Fibroblast of lung (primary cell): ENCODE results near the gene AK5. TPM values are rescaled to one million over a fixed set of nuclear protein-coding genes. Genes with fewer than 3 reads are reported as not detected.

Experiments used
- DNase-seq, 2 donors: peaks; one replicate each; pipeline versions ENCODE4 v3.0.0 to v3.0.0-alpha.2; 2010; ENCODE audit warnings: low read depth in 2 of 2
- H2AFZ ChIP-seq: 2 replicates; pipeline ENCODE4 v1.5.1; 2012; ENCODE audit warnings: low read length, control low read depth, inconsistent platforms
- H3K27ac ChIP-seq: 2 replicates; pipeline ENCODE4 v1.5.1; 2011; ENCODE audit warnings: low read length, control low read depth; ENCODE audit not compliant: insufficient read depth
- H3K27me3 ChIP-seq: 2 replicates; pipeline ENCODE4 v1.5.1; 2011; ENCODE audit warnings: mild to moderate bottlenecking, low read length; ENCODE audit not compliant: control insufficient read depth, insufficient read depth
- H3K36me3 ChIP-seq: 2 replicates; pipeline ENCODE4 v1.5.1; 2011; ENCODE audit warnings: low read length; ENCODE audit not compliant: control insufficient read depth, insufficient read depth
- H3K4me1 ChIP-seq: 2 replicates; pipeline ENCODE4 v1.5.1; 2011; ENCODE audit warnings: low read length; ENCODE audit not compliant: control insufficient read depth, insufficient read depth; ENCODE audit errors: extremely low read depth
- H3K4me2 ChIP-seq: 2 replicates; pipeline ENCODE4 v1.5.1; 2011; ENCODE audit warnings: low read length, control low read depth; ENCODE audit not compliant: insufficient read depth; ENCODE audit errors: extremely low read depth
- H3K4me3 ChIP-seq, 4 experiments: fragments of 200-600 bp in 1 of 4; sonication (generic) in 1 of 4; replicated peaks in 1 of 4; 2 replicates each; pipeline ENCODE4 v1.5.1; 2011 to 2016; ENCODE audit warnings: low read length in 4 of 4, low read depth in 3 of 4, mild to moderate bottlenecking in 3 of 4, control low read depth in 2 of 4, inconsistent platforms in 1 of 4, mixed read lengths in 1 of 4; ENCODE audit not compliant: insufficient read depth in 1 of 4; ENCODE audit errors: control extremely low read depth in 1 of 4
- H3K79me2 ChIP-seq: 2 replicates; pipeline ENCODE4 v1.5.1; 2012; ENCODE audit warnings: mild to moderate bottlenecking, low read length, inconsistent platforms; ENCODE audit not compliant: control insufficient read depth, insufficient read depth
- H3K9ac ChIP-seq: 2 replicates; pipeline ENCODE4 v1.5.1; 2011; ENCODE audit warnings: mild to moderate bottlenecking, low read length, control low read depth; ENCODE audit not compliant: insufficient read depth
- H3K9me3 ChIP-seq: 2 replicates; pipeline ENCODE4 v1.5.1; 2012; ENCODE audit warnings: low read depth, low read length; ENCODE audit not compliant: control insufficient read depth, insufficient read depth
- H4K20me1 ChIP-seq: 2 replicates; pipeline ENCODE4 v1.5.1; 2011; ENCODE audit warnings: low read length; ENCODE audit not compliant: control insufficient read depth, insufficient read depth; ENCODE audit errors: extremely low read depth
- EZH2 ChIP-seq: IDR thresholded peaks from 2 replicates; pipeline ENCODE4 v1.5.1; 2012; ENCODE audit warnings: low read length, control low read depth, mild to moderate bottlenecking; ENCODE audit errors: missing control alignments
- polyA plus RNA-seq, 2 donors: library from polyadenylated mRNA; depleted of rRNA in 1 of 2; stranded (reverse) in 1 of 2; unstranded in 1 of 2; fragments of >200 nt; gene quantifications; 2 replicates each; pipeline ENCODE4 v1.2.1, GENCODE V29; 2011 to 2012; ENCODE audit warnings: missing spikeins in 1 of 2
- total RNA-seq: library from RNA; depleted of rRNA; stranded (reverse); fragments of >200 nt; gene quantifications from 2 replicates; pipeline ENCODE4 v1.2.1, GENCODE V29; 2014
- TF ChIP-seq, protein P1 (sequence below), 2 donors: IDR thresholded peaks in 1 of 2; conservative IDR thresholded peaks in 1 of 2; 1 replicate in 1 of 2; 2 replicates in 1 of 2; pipeline ENCODE4 v1.5.1; 2011 to 2012; ENCODE audit warnings: low read length in 2 of 2, control low read depth in 1 of 2, inconsistent platforms in 1 of 2, low read depth in 1 of 2, mild to moderate bottlenecking in 1 of 2

AK5 gene
- total and polyA plus RNA-seq, 2 donors (not counting 1 experiment from before 2014, with no cell fraction given) = 37.9 to 87.7 TPM

GRCh38 chr1:77584884-77585283 lies 303.1 kb downstream of the AK5 start:
- Histone ChIP-seq H4K20me1 (no peaks in the 10 kb centered on the region), H3K4me1 (no peaks in the 10 kb centered on the region), H3K79me2 (peaks cover 3% of the 10 kb centered on the region), H3K9ac (no peak overlapping the region), H3K4me2 (no peak overlapping the region), H2AFZ (no peak overlapping the region), H3K9me3 (no peaks in the 10 kb centered on the region), H3K4me3 (no peak overlapping the region), H3K36me3 (no peaks in the 10 kb centered on the region), H3K27ac (no peak overlapping the region), H3K27me3 (no peaks in the 10 kb centered on the region)
- TF ChIP-seq, protein P1, sequence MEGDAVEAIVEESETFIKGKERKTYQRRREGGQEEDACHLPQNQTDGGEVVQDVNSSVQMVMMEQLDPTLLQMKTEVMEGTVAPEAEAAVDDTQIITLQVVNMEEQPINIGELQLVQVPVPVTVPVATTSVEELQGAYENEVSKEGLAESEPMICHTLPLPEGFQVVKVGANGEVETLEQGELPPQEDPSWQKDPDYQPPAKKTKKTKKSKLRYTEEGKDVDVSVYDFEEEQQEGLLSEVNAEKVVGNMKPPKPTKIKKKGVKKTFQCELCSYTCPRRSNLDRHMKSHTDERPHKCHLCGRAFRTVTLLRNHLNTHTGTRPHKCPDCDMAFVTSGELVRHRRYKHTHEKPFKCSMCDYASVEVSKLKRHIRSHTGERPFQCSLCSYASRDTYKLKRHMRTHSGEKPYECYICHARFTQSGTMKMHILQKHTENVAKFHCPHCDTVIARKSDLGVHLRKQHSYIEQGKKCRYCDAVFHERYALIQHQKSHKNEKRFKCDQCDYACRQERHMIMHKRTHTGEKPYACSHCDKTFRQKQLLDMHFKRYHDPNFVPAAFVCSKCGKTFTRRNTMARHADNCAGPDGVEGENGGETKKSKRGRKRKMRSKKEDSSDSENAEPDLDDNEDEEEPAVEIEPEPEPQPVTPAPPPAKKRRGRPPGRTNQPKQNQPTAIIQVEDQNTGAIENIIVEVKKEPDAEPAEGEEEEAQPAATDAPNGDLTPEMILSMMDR (conservative IDR thresholded peaks at IDR 0.05 in 1 of 2, IDR thresholded peaks at IDR 0.05 in 1 of 2; ENCODE audit: low read depth in 1 of 2, low read length in 2 of 2) = no peak
- no peak for TF ChIP-seq EZH2
- no peak for DNase-seq

DNA sequence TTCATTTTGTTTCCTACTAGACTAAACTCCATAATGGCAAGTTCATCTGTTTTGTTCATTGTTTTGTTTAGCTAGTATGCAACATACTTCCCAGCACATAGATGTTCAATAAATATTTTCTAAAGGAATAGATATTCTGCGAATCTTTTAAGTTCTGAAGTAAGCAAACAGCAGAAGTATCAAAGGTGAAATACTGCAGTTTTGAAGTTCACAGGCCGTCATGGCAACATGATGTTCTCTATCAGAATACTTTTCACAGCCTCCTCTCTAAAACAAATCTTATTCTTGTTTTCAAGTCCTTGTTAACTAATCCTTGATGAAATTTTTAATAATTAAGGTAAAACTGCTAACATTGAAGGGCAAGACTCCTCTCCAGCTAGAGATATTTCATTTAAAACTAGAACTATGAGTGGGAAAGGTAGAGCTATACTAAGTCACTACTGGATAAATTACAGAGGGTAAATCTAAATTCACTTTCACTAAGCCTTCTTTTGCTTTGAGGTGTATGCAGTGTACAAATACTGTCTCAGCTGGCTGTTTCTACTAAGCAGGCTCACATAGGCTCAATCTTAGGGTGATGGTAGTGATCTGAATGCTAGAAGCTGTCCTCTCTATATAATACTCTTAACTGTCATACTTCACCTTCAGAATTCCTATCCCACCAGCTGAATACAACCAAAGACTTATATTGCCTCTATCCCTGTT lies 303.9 kb downstream of the AK5 start:
- Histone ChIP-seq H3K4me3 (no peak overlapping the region), H3K9me3 (no peaks in the 10 kb centered on the region), H3K36me3 (no peaks in the 10 kb centered on the region), H3K27ac (no peak overlapping the region), H3K27me3 (no peaks in the 10 kb centered on the region), H3K4me1 (no peaks in the 10 kb centered on the region), H3K4me2 (no peak overlapping the region), H3K9ac (no peak overlapping the region), H4K20me1 (no peaks in the 10 kb centered on the region), H3K79me2 (peaks cover 5% of the 10 kb centered on the region), H2AFZ (no peak overlapping the region)
- no peak for DNase-seq
- no peak for TF ChIP-seq EZH2
- TF ChIP-seq, protein P1 (conservative IDR thresholded peaks at IDR 0.05 in 1 of 2, IDR thresholded peaks at IDR 0.05 in 1 of 2; ENCODE audit: low read depth in 1 of 2, low read length in 2 of 2) = no peak

DNA sequence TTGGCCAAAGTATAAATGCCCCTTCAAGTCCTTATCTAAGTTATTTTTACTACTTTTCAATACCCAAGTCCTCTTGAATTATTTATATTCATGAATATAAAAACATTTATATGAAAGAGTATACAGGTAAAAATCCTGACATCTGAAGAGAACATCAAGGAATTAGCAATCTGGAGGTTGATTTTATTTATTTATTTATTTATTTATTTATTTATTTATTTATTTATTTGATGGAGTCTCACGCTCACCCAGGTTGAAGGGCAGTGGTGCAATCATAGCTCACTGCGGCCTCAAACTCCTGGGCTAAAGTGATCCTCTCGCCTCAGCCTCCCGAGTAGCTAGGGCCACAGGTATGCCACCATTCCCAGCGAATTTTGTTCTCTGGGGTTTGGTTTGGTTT lies 307.4 kb downstream of the AK5 start:
- no peak overlapping the region for H2AFZ ChIP-seq
- no peaks in the 10 kb centered on the region for H3K36me3 ChIP-seq
- no peaks in the 10 kb centered on the region for H3K4me1 ChIP-seq
- H3K27ac ChIP-seq = no peak overlapping the region
- H3K4me2 ChIP-seq = no peak overlapping the region
- H3K9me3 ChIP-seq = no peaks in the 10 kb centered on the region
- no peaks in the 10 kb centered on the region for H3K27me3 ChIP-seq
- H4K20me1 ChIP-seq = no peaks in the 10 kb centered on the region
- H3K9ac ChIP-seq = no peak overlapping the region
- no peak for DNase-seq
- H3K79me2 ChIP-seq = peaks cover 9% of the 10 kb centered on the region
- TF ChIP-seq EZH2 = no peak
- TF ChIP-seq, protein P1 (conservative IDR thresholded peaks at IDR 0.05 in 1 of 2, IDR thresholded peaks at IDR 0.05 in 1 of 2; ENCODE audit: low read depth in 1 of 2, low read length in 2 of 2) = no peak
- no peak overlapping the region for H3K4me3 ChIP-seq
